ELR (cell line): ENCODE measurements around the gene NUP98.
"Not testable (repeated sequence)": the region's sequence is repeated elsewhere in the genome, so short reads cannot be mapped to it uniquely, and the experiment has no call there.

ENCODE experiments used
- DNase-seq: peaks from one replicate; pipeline ENCODE4 v3.0.0-alpha.2; 2015; ENCODE audit warnings: low read depth

Gene NUP98

DNA sequence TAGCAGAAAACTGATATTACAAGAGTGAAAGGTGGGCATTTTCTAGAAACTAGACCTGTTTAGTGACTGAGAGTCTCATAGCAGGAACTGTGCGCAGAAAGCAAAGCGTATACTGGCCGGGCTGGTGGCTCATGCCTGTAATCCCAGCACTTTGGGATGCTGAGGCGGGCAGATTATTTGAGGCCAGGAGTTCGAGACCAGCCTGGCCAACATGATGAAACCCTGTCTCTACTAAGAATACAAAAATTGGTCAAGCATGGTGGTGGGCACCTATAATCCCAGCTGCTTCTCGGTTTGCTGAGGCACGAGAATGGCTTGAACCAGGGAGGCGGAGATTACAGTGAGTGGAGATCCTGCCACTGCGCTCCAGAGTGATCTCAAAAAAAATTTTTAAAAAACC lies 1.8 kb upstream of the NUP98 start:
- no peak for DNase-seq

DNA sequence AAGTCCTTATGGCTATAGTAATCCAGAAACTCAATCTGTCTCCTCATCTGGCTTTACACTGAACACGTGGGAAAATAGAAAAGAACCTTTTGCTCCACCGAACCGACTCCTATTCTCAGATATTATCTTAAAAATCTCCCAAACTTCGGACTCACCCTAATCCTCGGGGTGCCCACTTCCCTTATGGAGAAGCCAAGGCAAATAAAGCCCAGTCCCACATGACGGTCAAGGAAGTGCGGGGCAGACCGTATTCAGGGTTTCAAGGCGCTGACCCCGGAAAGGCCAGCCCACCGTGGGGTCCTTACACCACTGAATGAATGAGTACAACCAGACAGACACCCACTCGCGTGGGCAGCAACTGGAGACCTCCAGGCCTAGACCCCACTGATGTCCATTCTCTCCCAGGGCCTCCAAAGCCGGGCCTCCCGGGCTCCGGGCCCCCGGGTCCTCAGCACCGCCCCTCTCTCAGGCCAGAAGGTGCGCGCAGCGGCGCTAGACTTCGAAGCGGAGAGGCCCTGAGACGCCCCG lies 489 bp downstream of the NUP98 start:
- peak; percentile 63 for DNase-seq

DNA sequence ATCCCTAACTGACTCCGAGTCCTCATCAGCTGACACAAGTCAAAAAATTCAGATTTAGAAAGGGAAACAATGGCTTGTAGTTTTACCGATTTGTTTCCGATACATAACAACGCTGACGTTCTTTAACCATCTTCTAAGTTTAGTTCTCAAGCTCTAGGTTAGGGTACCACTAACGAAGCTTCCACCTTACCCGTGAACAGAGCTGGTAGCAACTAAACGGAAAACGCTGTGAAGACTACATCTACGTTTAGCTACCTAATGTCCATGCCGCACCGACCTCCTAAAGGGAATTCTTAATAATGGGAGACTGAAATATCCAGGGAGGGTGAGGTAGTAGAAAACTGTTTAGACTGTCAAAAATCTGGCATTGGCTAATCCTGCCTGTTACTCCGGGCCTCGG lies 1.0 kb downstream of the NUP98 start:
- no peak for DNase-seq

DNA sequence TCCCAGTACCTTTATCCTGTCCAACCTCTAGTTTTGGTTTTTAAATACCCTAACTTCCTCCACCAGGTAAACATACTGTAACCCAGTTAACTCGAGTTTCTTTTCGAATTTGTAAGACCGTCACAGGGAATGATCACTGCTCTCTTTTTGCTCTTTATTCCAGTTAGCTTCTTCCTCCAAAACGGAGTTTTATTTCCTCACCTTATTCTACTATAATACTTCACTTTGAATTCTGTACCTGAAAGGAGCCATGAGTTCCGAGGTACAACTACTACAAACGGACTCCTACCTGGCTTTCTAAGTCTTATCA lies 1.4 kb downstream of the NUP98 start:
- DNase-seq, result no peak

DNA sequence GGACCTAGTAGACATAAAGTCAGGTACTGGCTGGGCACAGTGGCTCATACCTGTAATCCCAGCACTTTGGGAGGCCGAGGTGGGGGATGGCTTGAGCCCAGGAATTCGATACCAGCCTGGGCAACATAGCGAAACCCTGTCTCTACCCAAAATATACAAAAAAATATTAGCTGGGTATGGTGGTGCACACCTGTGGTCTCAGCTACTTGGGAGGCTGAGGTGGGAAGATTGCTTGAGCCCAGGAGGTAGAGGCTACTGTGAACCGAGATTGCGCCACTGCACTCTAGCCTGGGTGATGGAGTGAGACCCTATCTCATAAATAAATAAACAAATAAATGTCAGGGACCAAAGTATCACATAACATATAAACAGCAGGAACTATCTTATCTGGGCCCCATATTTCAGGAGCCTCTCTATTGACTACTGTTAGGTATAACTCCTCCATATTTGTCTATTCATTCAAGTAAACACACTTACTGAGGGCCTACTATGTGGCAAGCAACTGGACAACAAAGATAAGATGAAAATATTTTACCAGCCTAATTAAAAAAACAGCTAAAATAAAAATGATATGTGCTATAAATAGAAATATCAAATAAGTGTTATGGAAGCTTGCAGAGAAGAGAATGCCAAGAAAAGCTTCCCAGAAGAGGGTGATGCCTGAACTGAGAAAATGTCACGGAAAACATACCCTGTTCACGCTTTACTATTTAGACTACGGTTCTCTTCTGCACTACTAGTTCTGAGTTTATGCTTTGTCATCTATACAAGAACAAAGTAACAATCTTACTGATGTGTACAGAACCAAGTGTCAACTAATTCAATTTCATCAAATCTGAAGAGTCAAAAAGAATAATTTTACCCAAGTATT lies 2.0 kb downstream of the NUP98 start:
- DNase-seq, result no peak

DNA sequence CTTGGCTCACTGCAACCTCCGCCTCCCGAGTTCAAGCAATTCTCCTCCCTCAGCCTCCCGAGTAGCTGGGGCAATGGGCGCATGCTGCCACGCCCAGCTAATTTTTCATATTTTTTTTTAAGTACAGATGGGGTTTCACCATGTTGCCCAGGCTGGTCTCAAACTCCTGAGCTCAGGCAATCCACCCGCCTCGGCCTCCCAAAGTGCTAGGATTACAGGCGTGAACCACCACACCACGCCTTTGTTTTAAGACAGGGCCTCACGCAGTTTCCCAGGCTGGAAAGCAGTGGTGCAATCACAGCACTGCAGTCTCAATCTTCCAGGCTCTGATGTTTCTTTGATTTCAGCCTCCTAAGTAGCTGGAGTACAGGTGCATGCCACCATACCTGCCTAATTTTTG lies 3.0 kb downstream of the NUP98 start:
- DNase-seq, result not testable (repeated sequence)

DNA sequence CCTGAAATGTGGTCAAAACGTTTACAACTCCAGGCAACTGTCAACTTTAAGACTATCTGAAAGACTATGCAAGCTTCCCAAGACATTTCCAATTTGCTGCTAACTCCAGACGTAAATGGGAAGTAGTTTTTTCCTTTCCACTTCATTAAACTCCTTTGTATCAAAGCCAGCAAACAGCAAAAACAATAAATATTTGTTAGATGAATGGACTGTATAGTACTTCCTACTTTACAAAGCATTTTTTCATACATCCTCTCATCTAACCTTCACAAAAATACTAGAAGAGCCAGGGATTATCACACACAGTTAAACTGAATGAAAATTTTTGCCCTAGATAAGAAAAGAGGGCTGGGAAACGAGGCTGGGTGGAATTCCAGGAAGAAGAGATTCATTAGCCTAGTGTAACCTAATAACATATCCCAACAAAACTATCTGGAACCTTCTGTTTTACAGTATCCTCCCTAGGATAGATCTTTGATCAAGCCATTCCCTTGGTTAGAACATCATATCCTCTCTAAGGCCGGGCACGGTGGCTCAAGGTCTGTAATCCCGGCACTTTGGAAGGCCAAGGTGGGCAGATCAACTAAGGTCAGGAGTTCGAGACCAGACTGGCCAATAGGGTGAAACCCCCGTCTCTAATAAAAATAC lies 10.4 kb downstream of the NUP98 start:
- DNase-seq, result no peak

DNA sequence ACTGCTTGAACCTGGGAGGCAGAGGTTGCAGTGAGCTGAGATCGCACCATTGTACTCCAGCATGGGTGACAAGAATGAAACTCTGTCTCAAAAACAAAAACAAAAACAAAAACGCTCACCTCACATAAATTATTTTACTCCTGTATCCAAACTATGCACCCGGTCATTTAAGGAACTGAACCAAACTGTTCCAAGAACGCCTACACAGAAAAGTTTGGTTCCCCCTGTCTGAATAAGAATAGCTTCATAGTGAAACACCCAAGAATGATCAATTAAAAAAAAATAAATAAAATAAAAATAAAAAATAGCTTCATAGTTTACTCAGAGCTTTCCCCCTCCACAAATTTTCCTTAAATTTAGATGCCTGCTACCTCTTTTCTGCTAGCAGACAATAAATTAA lies 13.7 kb downstream of the NUP98 start:
- no peak for DNase-seq

DNA sequence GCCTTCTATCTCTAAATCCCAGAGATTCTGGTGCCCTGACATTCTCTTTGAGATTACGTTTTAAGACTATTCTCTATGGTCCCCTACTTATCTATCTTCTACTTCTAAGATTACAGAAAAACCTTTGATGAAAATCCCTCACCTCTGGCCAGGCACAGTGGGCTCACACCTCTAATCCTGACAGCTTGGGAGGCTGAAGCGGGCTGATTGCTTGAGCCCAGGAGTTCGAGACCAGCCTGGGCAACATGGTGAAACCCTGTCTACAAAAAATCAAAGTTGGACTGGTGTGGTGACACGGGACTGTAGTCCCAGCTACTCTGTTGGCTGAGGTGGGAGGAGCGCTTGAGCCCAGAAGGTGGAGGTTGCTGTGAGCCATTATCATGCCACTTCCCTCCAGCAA lies 14.4 kb downstream of the NUP98 start:
- no peak for DNase-seq

DNA sequence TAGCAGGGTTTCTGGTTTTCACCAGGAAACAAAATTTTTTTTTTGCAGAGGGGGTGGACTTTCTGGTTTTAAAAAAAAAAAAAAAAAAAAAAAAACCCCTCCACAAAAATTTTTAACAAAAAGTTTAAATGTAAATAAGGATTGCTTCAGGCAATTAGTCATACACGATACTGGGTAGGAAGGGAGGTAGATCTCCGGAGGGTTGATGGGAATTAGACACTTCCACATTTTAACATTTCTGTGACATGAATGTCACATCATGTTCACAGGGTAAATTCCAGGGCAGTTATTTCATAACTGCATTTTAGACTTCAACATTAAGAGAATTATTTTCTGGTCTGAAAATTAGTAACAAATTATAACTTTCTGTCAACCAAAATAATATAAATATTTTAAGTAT lies 15.9 kb downstream of the NUP98 start:
- peak; percentile 61 for DNase-seq

DNA sequence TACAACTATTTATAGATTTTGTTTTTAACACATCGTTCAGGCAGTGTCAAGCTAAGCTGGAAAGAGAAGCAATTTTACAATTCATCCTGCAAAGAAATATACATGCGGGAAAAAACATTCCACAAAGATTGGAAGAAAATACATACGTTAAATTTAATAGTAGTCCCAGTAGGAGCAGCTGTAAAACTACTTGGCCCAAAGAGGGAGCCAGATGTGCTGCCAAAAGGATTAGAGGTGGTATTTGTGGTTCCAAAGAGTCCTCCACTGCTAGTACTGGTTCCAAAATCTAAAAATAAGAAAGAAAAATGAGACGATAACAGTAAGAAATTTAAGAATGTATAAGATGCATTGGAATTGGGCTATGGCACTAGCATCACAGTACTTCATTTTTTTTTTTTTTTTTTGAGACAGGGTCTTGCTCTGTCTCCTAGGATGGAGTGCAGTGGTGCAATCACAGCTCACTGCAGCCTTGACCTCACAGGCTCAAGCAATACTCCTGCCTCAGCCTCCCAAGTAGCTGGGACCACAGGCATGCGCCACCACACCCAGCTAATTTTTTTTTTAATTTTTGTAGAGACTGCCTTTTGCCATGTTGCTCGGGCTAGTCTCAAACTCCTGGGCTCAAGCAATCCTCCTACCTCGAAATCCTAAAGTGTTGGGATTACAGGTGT lies 21.5 kb downstream of the NUP98 start:
- no peak for DNase-seq

DNA sequence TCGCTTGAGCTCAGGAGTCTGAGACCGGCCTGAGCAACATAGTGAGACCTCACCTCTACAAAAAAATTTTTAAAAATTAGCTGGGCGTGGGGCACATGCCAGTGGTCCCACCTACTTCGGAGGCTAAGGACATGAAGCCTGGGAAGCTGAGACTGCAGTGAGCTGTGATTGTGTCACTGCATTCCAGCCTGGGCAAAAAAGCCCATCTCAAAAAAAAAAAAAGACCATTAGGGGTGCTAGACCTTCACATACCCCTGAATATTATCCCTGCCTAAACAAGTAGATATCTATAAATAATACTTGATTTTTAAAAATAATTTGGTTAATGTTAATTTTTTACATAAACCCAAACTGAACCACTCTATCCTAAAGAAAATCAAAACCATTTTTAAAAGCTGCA lies 24.2 kb downstream of the NUP98 start:
- no peak for DNase-seq

DNA sequence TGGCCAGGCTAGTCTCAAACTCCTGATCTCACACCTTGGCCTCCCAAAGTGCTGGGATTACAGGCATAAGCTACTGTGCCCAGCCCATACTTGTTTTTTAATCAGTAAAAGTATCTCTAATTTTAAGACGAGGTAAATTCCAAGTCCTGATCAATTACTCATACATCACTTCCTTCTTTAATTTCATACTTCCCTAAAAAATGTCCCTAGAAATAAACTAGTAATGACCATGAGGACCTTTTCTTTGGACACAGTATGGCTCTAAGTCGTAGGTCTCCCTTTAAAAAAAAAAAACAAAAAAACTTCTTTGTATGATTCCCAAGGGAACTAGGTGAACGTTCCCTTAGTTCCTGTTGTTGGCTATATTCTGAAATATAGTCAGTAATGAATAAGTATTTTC lies 29.8 kb downstream of the NUP98 start:
- no peak for DNase-seq

DNA sequence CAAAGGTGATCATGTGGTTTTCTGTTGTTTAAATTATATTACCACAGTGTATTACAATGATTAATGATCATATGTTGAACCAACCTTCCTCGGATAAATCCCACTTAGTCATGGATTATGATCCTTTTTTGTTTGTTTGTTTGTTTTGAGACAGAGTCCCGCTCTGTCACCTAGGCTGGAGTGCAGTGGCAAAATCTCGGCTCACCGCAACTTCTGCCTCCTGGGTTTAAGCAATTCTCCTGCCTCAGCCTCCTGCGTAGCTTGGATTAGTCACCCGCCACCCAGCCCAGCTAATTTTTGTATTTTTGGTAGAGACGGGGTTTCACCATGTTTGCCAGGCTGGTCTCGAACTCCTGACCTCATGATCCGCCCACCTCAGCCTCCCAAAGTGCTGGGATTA lies 30.5 kb downstream of the NUP98 start:
- not testable (repeated sequence) for DNase-seq

DNA sequence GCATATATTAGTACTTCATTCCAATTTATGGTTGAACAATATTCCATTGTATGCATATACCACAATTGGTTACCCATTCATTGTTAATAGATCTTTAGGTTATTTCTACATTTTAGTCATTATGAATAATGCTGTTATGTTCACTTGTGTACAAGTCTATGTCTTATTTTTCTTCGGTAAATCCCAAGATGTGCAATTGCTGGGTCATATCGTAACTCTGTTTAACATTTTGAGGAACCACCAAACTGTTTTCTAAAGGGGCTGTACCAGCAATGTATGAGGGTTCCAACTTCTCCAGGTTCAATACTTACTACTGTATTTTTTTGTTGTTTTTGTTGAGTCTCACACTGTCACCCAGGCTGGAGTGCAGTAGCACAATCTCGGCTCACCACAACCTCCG lies 33.1 kb downstream of the NUP98 start:
- no peak for DNase-seq

DNA sequence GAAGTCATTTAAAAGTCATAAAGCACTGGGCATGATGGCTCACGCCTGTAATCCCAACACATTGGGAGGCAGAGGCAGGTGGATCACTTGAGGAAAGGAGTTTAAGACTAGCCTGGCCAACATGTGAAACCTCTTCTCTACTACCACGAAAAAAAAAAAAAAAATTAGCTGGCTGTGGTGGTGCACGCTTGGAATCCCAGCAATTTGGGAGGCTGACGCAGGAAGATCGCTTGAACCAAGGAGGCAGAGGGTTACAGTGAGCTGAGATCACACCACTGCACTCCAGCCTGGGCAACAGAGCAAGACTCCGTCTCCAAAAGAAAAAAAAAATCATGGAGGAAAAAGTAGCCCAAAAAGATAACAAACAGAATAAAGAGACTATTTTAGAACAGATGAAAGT lies 42.2 kb downstream of the NUP98 start:
- DNase-seq, result no peak

DNA sequence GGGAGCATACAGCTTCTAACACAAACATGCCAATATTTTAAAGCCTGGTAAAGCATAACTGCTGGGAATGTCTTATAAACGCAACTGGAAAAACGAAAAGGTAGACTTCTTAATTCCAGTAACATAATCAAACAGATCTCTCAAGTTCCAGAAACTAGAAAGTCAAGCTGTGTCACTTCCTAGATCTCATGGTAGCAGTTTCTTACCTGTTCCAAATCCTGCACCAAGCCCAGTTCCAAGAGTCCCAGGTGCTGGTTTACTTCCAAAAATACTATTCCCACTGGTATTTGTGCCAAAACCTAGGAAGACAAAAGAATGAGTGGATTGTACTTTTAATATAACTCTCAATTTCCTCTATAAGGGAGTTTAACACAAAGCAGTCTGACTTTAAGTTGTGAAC lies 44.2 kb downstream of the NUP98 start:
- DNase-seq, result no peak

DNA sequence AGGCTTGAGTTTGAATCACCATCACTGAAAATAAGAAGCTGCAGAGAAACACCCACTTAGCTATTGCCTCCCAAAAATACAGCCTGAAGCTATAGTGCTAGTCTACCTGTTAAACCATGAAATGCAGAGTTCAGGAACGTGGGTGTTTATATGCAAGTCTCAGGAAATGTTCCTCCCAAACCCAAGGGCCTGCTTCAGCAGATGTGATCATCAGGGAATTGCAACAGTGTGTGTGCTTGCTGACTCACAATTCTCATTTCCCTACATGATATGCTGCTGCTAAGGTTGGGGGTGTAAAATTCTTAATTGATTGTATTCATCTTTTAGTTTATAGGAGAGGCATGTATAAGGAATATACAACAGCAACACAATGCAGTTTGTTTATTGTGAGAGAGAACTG lies 49.6 kb downstream of the NUP98 start:
- peak; percentile 78 for DNase-seq

DNA sequence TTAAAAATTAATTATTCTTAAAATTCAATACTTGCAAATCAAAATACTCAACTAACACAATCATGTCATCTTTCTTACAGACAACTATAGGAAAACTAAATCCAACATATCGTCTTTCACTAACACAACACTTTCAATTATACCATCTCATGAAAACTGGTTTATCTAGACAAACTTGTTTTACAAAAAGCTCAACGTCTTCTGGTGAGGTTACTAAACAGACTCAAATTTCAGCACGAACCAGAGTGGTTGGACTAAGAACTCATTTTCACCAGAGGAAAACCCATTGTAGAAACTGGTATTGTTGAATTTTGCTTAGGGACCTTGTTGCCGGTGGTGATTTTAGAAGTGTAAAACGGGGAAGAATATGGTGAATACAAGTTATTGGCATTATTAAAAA lies 52.2 kb downstream of the NUP98 start:
- no peak for DNase-seq

DNA sequence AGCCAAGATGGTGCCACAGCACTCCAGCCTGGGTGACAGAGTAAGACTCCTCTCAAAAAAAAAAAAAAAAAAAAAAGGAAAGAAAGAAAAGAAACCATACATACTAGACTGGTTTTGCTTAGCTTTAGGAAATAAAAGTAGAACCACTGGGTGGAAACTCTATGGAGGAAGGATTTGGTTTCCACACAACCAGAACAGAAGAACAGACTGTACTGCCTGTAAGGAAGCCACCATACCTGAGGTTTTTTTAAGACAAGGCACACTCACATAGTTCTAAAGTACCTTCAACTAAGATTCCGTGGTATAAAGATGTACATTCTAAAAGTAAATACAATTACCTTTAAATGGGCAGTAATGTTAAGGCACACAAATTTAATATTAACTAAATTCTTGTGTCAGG lies 58.6 kb downstream of the NUP98 start:
- no peak for DNase-seq

DNA sequence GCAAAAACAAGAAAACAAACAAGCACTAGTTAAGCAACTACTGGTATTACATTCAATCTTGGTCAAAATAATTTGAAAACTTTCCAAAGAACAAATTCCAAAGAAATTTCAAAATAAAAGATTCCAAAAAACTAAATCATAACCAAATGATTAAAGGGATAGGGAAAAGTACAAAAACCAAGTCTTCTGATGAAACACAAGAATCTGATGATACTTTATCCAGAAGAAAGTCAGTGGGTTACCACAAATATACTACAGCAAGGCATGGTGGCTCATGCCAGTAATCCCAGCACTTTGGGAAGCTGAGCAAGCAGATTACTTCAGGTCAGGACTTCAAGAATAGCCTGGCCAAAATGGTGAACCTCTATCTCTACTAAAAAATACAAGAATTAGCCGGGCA lies 59.1 kb downstream of the NUP98 start:
- no peak for DNase-seq

DNA sequence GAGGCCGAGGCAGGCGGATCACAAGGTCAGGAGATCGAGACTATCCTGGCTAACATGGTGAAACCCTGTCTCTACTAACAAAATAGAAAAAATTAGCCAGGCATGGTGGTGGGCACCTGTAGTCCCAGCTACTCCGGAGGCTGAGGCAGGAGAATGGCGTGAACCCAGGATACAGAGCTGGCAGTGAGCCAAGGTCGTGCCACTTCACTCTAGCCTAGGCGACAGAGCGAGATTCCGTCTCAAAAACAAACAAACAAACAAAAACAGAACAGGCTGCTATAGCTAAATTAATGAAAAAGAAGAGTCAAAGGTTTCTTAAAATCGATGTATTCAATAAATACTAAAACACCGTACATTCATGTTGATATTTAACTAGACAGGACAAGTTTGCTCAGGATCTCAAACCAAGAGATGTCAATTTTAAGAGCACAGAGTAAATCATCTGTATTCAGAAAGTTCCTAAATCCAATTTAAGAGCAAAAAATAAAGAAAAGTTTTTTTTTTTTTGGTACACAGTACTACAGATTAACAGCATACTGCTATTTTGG lies 59.9 kb downstream of the NUP98 start:
- no peak for DNase-seq

DNA sequence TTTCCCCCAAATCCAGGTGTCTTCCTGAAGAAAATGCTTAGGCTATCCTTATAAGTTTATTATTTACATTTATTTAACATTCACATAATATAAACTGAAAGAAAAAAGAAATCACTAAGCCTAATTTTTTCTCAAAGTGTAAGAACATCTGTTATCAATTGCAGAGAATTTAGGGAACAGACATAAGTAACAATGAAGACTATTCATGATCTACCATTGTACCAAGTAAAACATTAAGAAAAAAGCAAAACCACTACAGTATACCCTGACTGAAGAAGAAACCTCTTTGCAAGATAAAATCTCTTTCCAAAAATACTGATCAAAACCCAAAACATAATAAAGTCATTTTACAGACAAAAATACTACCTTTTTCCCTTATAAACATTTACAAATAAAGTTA lies 60.5 kb downstream of the NUP98 start:
- no peak for DNase-seq
